ENCODE measurements around the gene ZNF710.
"Not testable (repeated sequence)": the region's sequence is repeated elsewhere in the genome, so short reads cannot be mapped to it uniquely, and the experiment has no call there.

Gene ZNF710

GRCh38 chr15:90105521-90105920, 104.4 kb downstream of the ZNF710 start:
- DNase-seq (ENCODE audit: low read depth) = no peak

GRCh38 chr15:90106522-90107117, 105.5 kb downstream of the ZNF710 start:
- no peak for DNase-seq (ENCODE audit: low read depth)

GRCh38 chr15:90108038-90108437, 106.9 kb downstream of the ZNF710 start:
- DNase-seq (ENCODE audit: low read depth) = not testable (repeated sequence)

- DNase-seq (ENCODE audit: low read depth) = not testable (repeated sequence)
Observed at GRCh38 chr15:90109163-90109751, 108.1 kb downstream of the ZNF710 start.

- no peak for DNase-seq (ENCODE audit: low read depth)
Observed at GRCh38 chr15:90113166-90113565, 112.0 kb downstream of the ZNF710 start.

GRCh38 chr15:90114451-90114901, 113.4 kb downstream of the ZNF710 start:
- DNase-seq (ENCODE audit: low read depth) = no peak

GRCh38 chr15:90115783-90116182, 114.7 kb downstream of the ZNF710 start:
- DNase-seq (ENCODE audit: low read depth) = no peak

GRCh38 chr15:90119367-90119766, 118.2 kb downstream of the ZNF710 start:
- no peak for DNase-seq (ENCODE audit: low read depth)

- DNase-seq (ENCODE audit: low read depth) = no peak
Observed at GRCh38 chr15:90121086-90121485, 120.0 kb downstream of the ZNF710 start.

GRCh38 chr15:90124507-90124906, 123.4 kb downstream of the ZNF710 start:
- DNase-seq (ENCODE audit: low read depth) = no peak

GRCh38 chr15:90126022-90126421, 124.9 kb downstream of the ZNF710 start:
- DNase-seq (ENCODE audit: low read depth) = no peak

GRCh38 chr15:90126596-90127435, 125.7 kb downstream of the ZNF710 start:
- DNase-seq (ENCODE audit: low read depth) = no peak

- no peak for DNase-seq (ENCODE audit: low read depth)
Observed at GRCh38 chr15:90130291-90130690, 129.2 kb downstream of the ZNF710 start.

All from non-pigmented ciliary epithelial cell (primary cell).